Astrocyte (in vitro differentiated cells and primary cell): ENCODE data around the gene POLR2L.

Source experiments
- EZH2 ChIP-seq: IDR thresholded peaks from 2 replicates; pipeline ENCODE4 v1.6.1; 2012; ENCODE audit warnings: mild to moderate bottlenecking, low read length, inconsistent platforms; ENCODE audit not compliant: insufficient read depth
- TF ChIP-seq, protein P1 (sequence below): IDR thresholded peaks from 2 replicates; pipeline ENCODE4 v1.5.1; 2011; ENCODE audit warnings: low read depth, mild to moderate bottlenecking, inconsistent platforms, low read length, moderate library complexity; ENCODE audit not compliant: insufficient read depth

DNA sequence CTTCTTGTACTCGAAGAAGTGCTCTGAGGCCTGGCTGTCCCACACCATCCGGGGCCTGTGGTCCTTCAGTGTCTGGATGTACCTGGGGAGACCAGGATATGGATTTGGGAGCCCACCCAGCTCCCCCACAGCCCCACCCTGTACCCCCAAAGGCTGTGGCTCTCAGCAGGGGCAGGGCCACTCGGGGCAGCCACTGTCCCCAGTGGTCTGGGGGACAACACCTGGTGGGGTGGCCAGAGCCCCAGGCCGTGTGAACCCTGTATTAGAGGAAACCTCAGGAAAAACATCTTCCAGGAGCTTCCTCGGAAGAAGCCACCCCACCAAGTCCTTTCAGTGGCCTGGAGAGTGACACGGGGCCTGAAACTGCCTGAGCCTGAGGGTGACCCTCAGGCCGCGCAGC is 28.1 kb upstream of the POLR2L start:
- TF ChIP-seq, protein P1, sequence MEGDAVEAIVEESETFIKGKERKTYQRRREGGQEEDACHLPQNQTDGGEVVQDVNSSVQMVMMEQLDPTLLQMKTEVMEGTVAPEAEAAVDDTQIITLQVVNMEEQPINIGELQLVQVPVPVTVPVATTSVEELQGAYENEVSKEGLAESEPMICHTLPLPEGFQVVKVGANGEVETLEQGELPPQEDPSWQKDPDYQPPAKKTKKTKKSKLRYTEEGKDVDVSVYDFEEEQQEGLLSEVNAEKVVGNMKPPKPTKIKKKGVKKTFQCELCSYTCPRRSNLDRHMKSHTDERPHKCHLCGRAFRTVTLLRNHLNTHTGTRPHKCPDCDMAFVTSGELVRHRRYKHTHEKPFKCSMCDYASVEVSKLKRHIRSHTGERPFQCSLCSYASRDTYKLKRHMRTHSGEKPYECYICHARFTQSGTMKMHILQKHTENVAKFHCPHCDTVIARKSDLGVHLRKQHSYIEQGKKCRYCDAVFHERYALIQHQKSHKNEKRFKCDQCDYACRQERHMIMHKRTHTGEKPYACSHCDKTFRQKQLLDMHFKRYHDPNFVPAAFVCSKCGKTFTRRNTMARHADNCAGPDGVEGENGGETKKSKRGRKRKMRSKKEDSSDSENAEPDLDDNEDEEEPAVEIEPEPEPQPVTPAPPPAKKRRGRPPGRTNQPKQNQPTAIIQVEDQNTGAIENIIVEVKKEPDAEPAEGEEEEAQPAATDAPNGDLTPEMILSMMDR, result no peak
- TF ChIP-seq EZH2, result no peak
